ENCODE results near the gene WDR33. TPM values are rescaled to one million over a fixed set of nuclear protein-coding genes. Genes with fewer than 3 reads are reported as not detected.

The WDR33 gene
- total and polyA plus RNA-seq, 2 experiments from 2014 or later, result 16.9 to 43.8 TPM

DNA sequence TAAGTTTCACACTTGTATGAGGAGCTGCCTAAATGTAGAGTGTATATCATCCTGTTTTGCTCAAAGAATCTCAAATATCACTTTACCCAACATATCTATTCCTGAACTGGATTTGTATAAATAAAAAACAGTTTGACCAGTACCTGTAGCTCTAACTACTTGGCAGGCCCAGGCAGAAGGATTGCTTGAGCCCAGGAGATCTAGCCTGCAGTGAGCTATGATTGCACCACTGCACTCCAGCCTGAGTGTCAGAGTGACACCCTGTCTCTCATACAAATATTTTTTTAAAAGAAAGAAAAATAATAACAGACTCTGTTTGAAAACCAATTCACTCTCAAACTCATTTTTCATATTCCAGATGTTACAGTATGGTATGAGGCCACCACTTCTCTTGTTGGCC is 127.9 kb downstream of the WDR33 start:
- no peaks in the 10 kb centered on the region for H3F3A ChIP-seq (ENCODE audit: insufficient read depth)
- H3K4me3 ChIP-seq, result no peak overlapping the region
- DNase-seq, result no peak
- no peaks in the 10 kb centered on the region for H4K20me1 ChIP-seq (ENCODE audit: insufficient read depth)
- no peaks in the 10 kb centered on the region for H3K9me3 ChIP-seq (ENCODE audit: low read depth)
- no peak overlapping the region for H3K4me2 ChIP-seq (ENCODE audit: unreplicated experiment)
- in situ Hi-C loops (cut with MboI), result no loop called here
- H3K27ac ChIP-seq, result no peak overlapping the region
- H3K79me2 ChIP-seq (ENCODE audit: insufficient read depth), result no peaks in the 10 kb centered on the region
- H3K4me1 ChIP-seq (ENCODE audit: insufficient read depth), result no peaks in the 10 kb centered on the region
- H3K9me2 ChIP-seq (ENCODE audit: insufficient read depth), result no peaks in the 10 kb centered on the region
- H3K27me3 ChIP-seq (replicated peaks; ENCODE audit: insufficient read depth), result no peaks in the 10 kb centered on the region; the same call in 1 of the 2 replicates
- no peaks in the 10 kb centered on the region for H3K36me3 ChIP-seq (ENCODE audit: low read depth)
- H3K9ac ChIP-seq, result no peak overlapping the region
- TF ChIP-seq EZH2 (IDR thresholded peaks at IDR 0.05; ENCODE audit: insufficient read depth, poor library complexity, severe bottlenecking) (no peak), EZH2phosphoT487 (IDR thresholded peaks at IDR 0.05; ENCODE audit: insufficient read depth, low read depth) (no peak)
- no peak overlapping the region for H2AFZ ChIP-seq

DNA sequence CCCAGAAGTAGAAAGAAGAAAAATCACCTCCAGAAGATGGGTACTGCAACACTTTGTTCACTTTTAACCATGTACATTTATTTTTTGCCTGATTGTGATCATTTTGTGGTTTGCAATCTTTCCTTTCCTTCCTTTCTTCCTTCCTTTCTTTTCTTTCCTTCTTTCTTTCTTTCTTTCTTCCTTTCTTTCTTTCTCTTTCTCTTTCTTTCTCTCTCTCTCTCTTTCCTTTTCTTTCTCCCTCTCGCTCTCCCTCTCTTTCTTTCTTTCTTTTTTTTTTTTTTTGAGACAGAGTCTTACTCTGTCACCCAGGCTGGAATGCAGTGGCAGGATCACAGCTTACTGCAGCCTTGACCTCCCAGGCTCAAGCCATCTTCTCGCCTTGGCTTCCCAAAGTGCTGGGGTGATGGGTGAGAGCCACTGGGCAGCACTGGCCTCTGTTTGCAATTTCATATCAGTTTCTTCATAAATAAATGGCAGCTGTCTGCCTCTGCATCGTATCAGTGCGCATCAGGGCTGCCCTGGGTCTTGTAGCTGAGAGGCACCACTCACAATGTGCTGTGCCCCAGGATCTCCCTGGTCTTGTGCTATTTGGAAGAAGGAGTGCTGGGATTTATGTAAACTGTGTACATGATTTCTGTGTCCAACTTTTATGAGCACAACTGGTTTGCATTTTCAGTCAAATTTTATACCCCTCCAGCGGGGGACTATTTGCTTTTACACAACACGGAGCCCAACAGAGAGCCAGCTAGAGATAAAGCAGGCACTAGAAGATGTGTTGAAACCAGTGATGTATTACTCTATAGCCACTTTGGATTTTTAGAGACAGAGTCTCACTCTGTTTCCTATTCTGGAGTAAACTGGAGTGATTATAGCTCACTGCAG is 128.8 kb downstream of the WDR33 start:
- H3K9ac ChIP-seq, result no peak overlapping the region
- no peak overlapping the region for H3K4me3 ChIP-seq
- TF ChIP-seq EZH2 (IDR thresholded peaks at IDR 0.05; ENCODE audit: insufficient read depth, poor library complexity, severe bottlenecking) (no peak), EZH2phosphoT487 (IDR thresholded peaks at IDR 0.05; ENCODE audit: insufficient read depth, low read depth) (no peak)
- H3K27me3 ChIP-seq (replicated peaks; ENCODE audit: insufficient read depth), result peaks cover 7% of the 10 kb centered on the region; the same call in 1 of the 2 replicates
- no peaks in the 10 kb centered on the region for H3K9me2 ChIP-seq (ENCODE audit: insufficient read depth)
- H3K9me3 ChIP-seq (ENCODE audit: low read depth), result no peaks in the 10 kb centered on the region
- H2AFZ ChIP-seq, result no peak overlapping the region
- DNase-seq, result no peak
- H3K79me2 ChIP-seq (ENCODE audit: insufficient read depth), result no peaks in the 10 kb centered on the region
- H3K27ac ChIP-seq, result no peak overlapping the region
- in situ Hi-C loops (cut with MboI), result no loop called here
- no peaks in the 10 kb centered on the region for H3F3A ChIP-seq (ENCODE audit: insufficient read depth)
- no peaks in the 10 kb centered on the region for H4K20me1 ChIP-seq (ENCODE audit: insufficient read depth)
- WGBS, 2 experiments (ENCODE audit: low coverage in 1 of 2, low lambda C conversion rate in 2 of 2, missing lambda C conversion rate in 2 of 2), result 85 to 98% methylated on average over 6 of the region's 6 CpGs
- no peaks in the 10 kb centered on the region for H3K36me3 ChIP-seq (ENCODE audit: low read depth)
- no peaks in the 10 kb centered on the region for H3K4me1 ChIP-seq (ENCODE audit: insufficient read depth)
- no peak overlapping the region for H3K4me2 ChIP-seq (ENCODE audit: unreplicated experiment)

DNA sequence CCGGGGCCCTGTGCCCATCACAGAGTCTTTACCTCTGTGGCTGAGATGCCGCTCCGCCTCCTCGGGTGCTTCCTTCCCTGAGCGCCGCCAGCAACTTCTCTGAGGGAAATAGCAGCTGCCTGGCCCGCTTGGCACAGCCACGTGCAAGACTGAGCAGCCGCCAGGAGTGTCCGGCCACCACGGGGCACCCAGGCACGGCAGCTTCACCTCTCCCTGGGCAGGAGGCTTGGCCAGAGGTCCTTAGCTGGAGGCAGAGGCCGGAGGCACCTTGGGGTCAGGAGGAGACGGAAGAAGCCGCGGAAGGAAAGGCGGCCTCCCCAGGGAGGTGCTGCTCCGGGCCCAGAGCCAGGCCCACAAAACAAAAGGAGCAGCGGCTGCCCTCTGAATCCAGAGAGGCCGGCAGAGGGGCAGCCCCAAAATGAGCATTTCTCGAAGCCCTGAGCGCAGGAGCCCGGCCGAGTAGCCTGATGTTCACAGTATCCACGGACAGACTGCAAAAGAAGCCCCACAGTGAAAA is 129.6 kb downstream of the WDR33 start:
- no peak overlapping the region for H3K9ac ChIP-seq
- no peak overlapping the region for H3K4me3 ChIP-seq
- peak; percentile 30 for DNase-seq
- no peak overlapping the region for H3K27ac ChIP-seq
- peak overlapping the region; percentile 46 for H2AFZ ChIP-seq
- 45 to 52% methylated on average over 25 of the region's 25 CpGs for whole genome bisulfite sequencing, 2 experiments (ENCODE audit: low coverage in 1 of 2, low lambda C conversion rate in 2 of 2, missing lambda C conversion rate in 2 of 2)
- H3K9me2 ChIP-seq (ENCODE audit: insufficient read depth), result no peaks in the 10 kb centered on the region
- no peaks in the 10 kb centered on the region for H3K36me3 ChIP-seq (ENCODE audit: low read depth)
- H3K4me2 ChIP-seq (ENCODE audit: unreplicated experiment), result no peak overlapping the region
- peaks cover 4% of the 10 kb centered on the region; the same call in 1 of the 2 replicates for H3F3A ChIP-seq (ENCODE audit: insufficient read depth)
- H4K20me1 ChIP-seq (ENCODE audit: insufficient read depth), result no peaks in the 10 kb centered on the region
- in situ Hi-C loops (cut with MboI), result no loop called here
- peaks cover 14% of the 10 kb centered on the region; the same call in 1 of the 2 replicates for H3K27me3 ChIP-seq (replicated peaks; ENCODE audit: insufficient read depth)
- H3K9me3 ChIP-seq (ENCODE audit: low read depth), result no peaks in the 10 kb centered on the region
- TF ChIP-seq EZH2phosphoT487 (IDR thresholded peaks at IDR 0.05; ENCODE audit: insufficient read depth, low read depth), result no peak
- no peak for TF ChIP-seq EZH2 (IDR thresholded peaks at IDR 0.05; ENCODE audit: insufficient read depth, poor library complexity, severe bottlenecking)
- 0 out of 2 replicates have a peak, but pooled peaks cover under 1% of the 10 kb centered on the region for H3K4me1 ChIP-seq (ENCODE audit: insufficient read depth)
- no peaks in the 10 kb centered on the region for H3K79me2 ChIP-seq (ENCODE audit: insufficient read depth)

DNA sequence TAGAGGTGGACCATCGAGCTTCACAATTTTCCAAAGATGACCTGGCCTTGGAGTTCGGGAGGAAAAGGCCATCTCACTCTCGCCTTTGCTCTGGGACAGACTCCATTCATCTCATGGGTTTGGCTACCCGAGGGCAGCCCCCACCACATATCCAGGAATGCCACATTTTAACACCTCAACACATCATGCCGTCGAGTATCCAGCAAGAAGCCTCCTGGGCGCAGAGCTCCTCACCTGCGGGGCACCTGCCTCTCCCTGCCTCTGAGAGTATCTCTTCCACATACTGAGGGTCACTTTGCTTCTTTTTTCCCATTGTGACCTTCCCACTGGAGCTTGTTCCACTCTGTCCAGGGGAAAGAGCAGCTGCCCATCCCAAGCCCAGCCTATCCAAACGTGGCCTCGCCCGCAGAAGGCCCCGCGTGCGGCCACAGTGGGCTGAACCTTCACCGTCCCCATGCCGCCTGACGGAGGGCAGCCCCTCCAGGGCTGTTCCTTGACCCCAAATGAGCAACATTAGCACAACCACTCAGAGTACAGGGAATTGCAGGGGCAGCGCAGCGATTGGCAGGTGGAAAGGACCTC is 130.2 kb downstream of the WDR33 start:
- in situ Hi-C loops (cut with MboI), result no loop called here
- no peak overlapping the region for H3K4me3 ChIP-seq
- DNase-seq, result no peak
- H3K79me2 ChIP-seq (ENCODE audit: insufficient read depth), result no peaks in the 10 kb centered on the region
- no peak overlapping the region for H3K4me2 ChIP-seq (ENCODE audit: unreplicated experiment)
- H4K20me1 ChIP-seq (ENCODE audit: insufficient read depth), result no peaks in the 10 kb centered on the region
- H3K36me3 ChIP-seq (ENCODE audit: low read depth), result no peaks in the 10 kb centered on the region
- H3K9me3 ChIP-seq (ENCODE audit: low read depth), result no peaks in the 10 kb centered on the region
- peaks cover 14% of the 10 kb centered on the region; the same call in 1 of the 2 replicates for H3K27me3 ChIP-seq (replicated peaks; ENCODE audit: insufficient read depth)
- 80 to 84% methylated on average over 18 to 19 of the region's 19 CpGs for WGBS, 2 experiments (ENCODE audit: low coverage in 1 of 2, low lambda C conversion rate in 2 of 2, missing lambda C conversion rate in 2 of 2)
- H3K27ac ChIP-seq, result no peak overlapping the region
- no peaks in the 10 kb centered on the region for H3K9me2 ChIP-seq (ENCODE audit: insufficient read depth)
- no peak overlapping the region for H3K9ac ChIP-seq
- TF ChIP-seq EZH2phosphoT487 (IDR thresholded peaks at IDR 0.05; ENCODE audit: insufficient read depth, low read depth), result no peak
- TF ChIP-seq EZH2 (IDR thresholded peaks at IDR 0.05; ENCODE audit: insufficient read depth, poor library complexity, severe bottlenecking), result no peak
- no peak overlapping the region for H2AFZ ChIP-seq
- 0 out of 2 replicates have a peak, but pooled peaks cover 6% of the 10 kb centered on the region for H3K4me1 ChIP-seq (ENCODE audit: insufficient read depth)
- peaks cover 7% of the 10 kb centered on the region; the same call in 1 of the 2 replicates for H3F3A ChIP-seq (ENCODE audit: insufficient read depth)

Measured in GM23248 (cell line).